B cell (primary cell): Measurements from ENCODE around the gene MAPK9. TPM values are rescaled to one million over a fixed set of nuclear protein-coding genes. Genes with fewer than 3 reads are reported as not detected.

Experiments
- ATAC-seq: fragments of 200-7000 bp; cut with Tn5 transposase; one replicate; pipeline ENCODE4 v1.10.0; 2021; ENCODE audit warnings: low read depth, mild to moderate bottlenecking, moderate number of reproducible peaks, moderate library complexity
- CTCF ChIA-PET: fragments of 350-600 bp; sonication (Branson Sonifier 250); formaldehyde crosslinking; loops from one replicate; lab custom pipeline; 2021; ENCODE audit warnings: antibody characterized with exemption, inconsistent platforms; lab: Charles Lee
- POLR2A ChIA-PET: fragments of 350-600 bp; sonication (Branson Sonifier 250); formaldehyde crosslinking; loops from one replicate; lab custom pipeline; 2021; ENCODE audit warnings: antibody characterized with exemption; lab: Charles Lee
- DNase-seq: peaks from one replicate; pipeline ENCODE4 v3.0.0; 2013
- H2AFZ ChIP-seq: 2 replicates; pipeline ENCODE4 v1.6.1; 2012; ENCODE audit warnings: mild to moderate bottlenecking, low read depth, low read length; ENCODE audit not compliant: insufficient read depth, poor library complexity, severe bottlenecking
- H3K27ac ChIP-seq, 2 donors: 1 replicate in 1 of 2; 2 replicates in 1 of 2; pipeline ENCODE4 v1.5.1; 2012 to 2013; ENCODE audit warnings: low read length in 2 of 2, mild to moderate bottlenecking in 2 of 2, moderate library complexity in 1 of 2
- H3K27me3 ChIP-seq, 4 experiments: fragments of 200-600 bp in 1 of 4; sonication (generic) in 1 of 4; replicated peaks in 1 of 4; 1 replicate in 2 of 4; 2 replicates in 2 of 4; pipeline versions ENCODE4 v1.6.1 to v1.7.0; 2013 to 2016; ENCODE audit warnings: low read length in 3 of 4, mild to moderate bottlenecking in 2 of 4, mixed read lengths in 1 of 4, moderate library complexity in 1 of 4; ENCODE audit not compliant: insufficient read depth in 4 of 4, control insufficient read depth in 3 of 4; ENCODE audit errors: control extremely low read depth in 1 of 4
- H3K36me3 ChIP-seq, 2 experiments: replicated peaks in 1 of 2; 1 replicate in 1 of 2; 2 replicates in 1 of 2; pipeline versions ENCODE4 v1.6.1 to v1.7.1; 2013; ENCODE audit warnings: low read length in 1 of 2; ENCODE audit not compliant: insufficient read depth in 2 of 2, control insufficient read depth in 1 of 2; ENCODE audit errors: control extremely low read depth in 1 of 2, extremely low read depth in 1 of 2
- H3K4me1 ChIP-seq, 2 donors: fragments of 200-600 bp in 1 of 2; sonication (generic) in 1 of 2; 1 replicate in 1 of 2; 2 replicates in 1 of 2; pipeline versions ENCODE4 v1.5.1 to v1.6.1; 2013 to 2017; ENCODE audit warnings: low read length in 2 of 2; ENCODE audit not compliant: control insufficient read depth in 2 of 2, insufficient read depth in 2 of 2
- H3K4me2 ChIP-seq: replicated peaks from 2 replicates; pipeline ENCODE3; 2012; ENCODE audit warnings: mild to moderate bottlenecking, low read depth, low read length; ENCODE audit not compliant: poor library complexity, severe bottlenecking
- H3K4me3 ChIP-seq, 5 experiments: fragments of 200-600 bp in 1 of 5; sonication (generic) in 1 of 5; 1 replicate in 3 of 5; 2 replicates in 2 of 5; pipeline versions ENCODE4 v1.5.1 to v1.7.0; 2011 to 2016; ENCODE audit warnings: low read length in 4 of 5, mild to moderate bottlenecking in 4 of 5, low read depth in 2 of 5, control low read depth in 1 of 5, moderate library complexity in 1 of 5; ENCODE audit not compliant: insufficient read depth in 1 of 5; ENCODE audit errors: control extremely low read depth in 1 of 5, extremely low read depth in 1 of 5
- H3K79me2 ChIP-seq: fragments of 200-600 bp; sonication (generic); one replicate; pipeline ENCODE4 v1.6.0; 2016; ENCODE audit warnings: low read length; ENCODE audit not compliant: control insufficient read depth, insufficient read depth
- H3K9ac ChIP-seq: fragments of 200-600 bp; sonication (generic); 2 replicates; pipeline ENCODE4 v1.6.1; 2017; ENCODE audit warnings: mild to moderate bottlenecking, low read length, moderate library complexity
- H3K9me3 ChIP-seq, 3 donors: one replicate each; pipeline versions ENCODE4 v1.6.1 to v1.7.1; 2013; ENCODE audit warnings: low read length in 2 of 3; ENCODE audit not compliant: control insufficient read depth in 2 of 3, insufficient read depth in 1 of 3; ENCODE audit errors: control extremely low read depth in 1 of 3
- H4K20me1 ChIP-seq: 2 replicates; pipeline ENCODE4 v1.6.0; 2012; ENCODE audit warnings: mild to moderate bottlenecking, low read length; ENCODE audit not compliant: insufficient read depth, control insufficient read depth, poor library complexity, severe bottlenecking
- H3K27ac Mint-ChIP-seq: one replicate; pipeline ENCODE4 v1.8.0; 2021; ENCODE audit warnings: mixed read lengths
- H3K27me3 Mint-ChIP-seq: one replicate; pipeline ENCODE4 v1.8.0; 2021; ENCODE audit warnings: mixed read lengths
- H3K4me1 Mint-ChIP-seq: one replicate; pipeline ENCODE4 v1.8.0; 2021; ENCODE audit warnings: mixed read lengths
- H3K4me3 Mint-ChIP-seq: one replicate; pipeline ENCODE4 v1.8.0; 2021; ENCODE audit warnings: mixed read lengths
- H3K9me3 Mint-ChIP-seq: one replicate; pipeline ENCODE4 v1.8.0; 2022; ENCODE audit warnings: mixed read lengths; ENCODE audit not compliant: insufficient read depth
- CTCF ChIP-seq: fragments of 200-600 bp; IDR thresholded peaks from one replicate; pipeline ENCODE4 v1.8.0; 2022; ENCODE audit warnings: antibody characterized with exemption, mild to moderate bottlenecking
- EZH2 ChIP-seq: IDR thresholded peaks from 2 replicates; pipeline ENCODE4 v1.6.1; 2012; ENCODE audit warnings: borderline replicate concordance, low read depth, mild to moderate bottlenecking, moderate library complexity, low read length; ENCODE audit not compliant: insufficient read depth, poor library complexity, severe bottlenecking
- WGBS: methylation state at CpG from one replicate; pipeline ENCODE4 v1.1.5; 2013; ENCODE audit warnings: missing lambda C conversion rate; ENCODE audit not compliant: insufficient coverage; 5-methylcytosine and 5-hydroxymethylcytosine counted together
- intact Hi-C: fragments of 100-400 bp; cut with micrococcal nuclease; formaldehyde crosslinking; loops from one replicate; pipeline ENCODE4 v1.10.0; 2022
- polyA plus RNA-seq: library from polyadenylated mRNA; depleted of rRNA; stranded (reverse); fragments of >200 nt; gene quantifications from 2 replicates; pipeline ENCODE4 v1.2.3, GENCODE V29; 2012
- total RNA-seq, 2 donors: library from RNA; stranded (reverse); fragments of 120-200 nt in 1 of 2; gene quantifications; 1 replicate in 1 of 2; 2 replicates in 1 of 2; pipeline versions ENCODE4 v1.2.3 to v1.2.4, GENCODE V29; 2013 to 2022

MAPK9 gene
- total and polyA plus RNA-seq, 2 donors (not counting 1 experiment from before 2014, with no cell fraction given), result 19.7 to 40.4 TPM

GRCh38 chr5:180187767-180188166, 104.1 kb downstream of the MAPK9 start:
- no peaks in the 10 kb centered on the region for H3K4me1 ChIP-seq
- H3K27ac ChIP-seq, result no peak overlapping the region
- Mint-ChIP-seq H3K9me3 (no peaks in the 10 kb centered on the region), H3K27me3 (peaks cover 16% of the 10 kb centered on the region), H3K4me3 (no peak overlapping the region), H3K4me1 (no peaks in the 10 kb centered on the region), H3K27ac (no peak overlapping the region)
- DNase-seq (no peak), ATAC-seq (no peak)
- H3K4me3 ChIP-seq, result no peak overlapping the region
- TF ChIP-seq CTCF, result no peak
- no peak for TF ChIP-seq EZH2
- no peak overlapping the region for H2AFZ ChIP-seq
- H4K20me1 ChIP-seq, result no peaks in the 10 kb centered on the region
- H3K79me2 ChIP-seq, result no peaks in the 10 kb centered on the region
- intact Hi-C loops, result no loop called here
- H3K27me3 ChIP-seq, result no peaks in the 10 kb centered on the region
- no peak overlapping the region for H3K4me2 ChIP-seq
- ChIA-PET POLR2A (no interaction called here), CTCF (no interaction called here)
- no peaks in the 10 kb centered on the region for H3K36me3 ChIP-seq
- WGBS, result no CpG with 5 or more reads among the region's 2 CpGs
- H3K9ac ChIP-seq, result no peak overlapping the region
- H3K9me3 ChIP-seq, result peaks cover 0 to 20% (median 3%) of the 10 kb centered on the region in 3 donors

Other genes starting within 250 kb of the MAPK9 start
- 25.8 and 28.4 TPM in 2 replicates for gene RNF130, start 220.3 kb downstream of the MAPK9 start, total RNA-seq
- gene RNF130, start 220.3 kb downstream of the MAPK9 start, polyA plus RNA-seq, result 14.7 and 18.1 TPM in 2 replicates
- not detected in 2 replicates for gene RASGEF1C, start 82.9 kb downstream of the MAPK9 start, total RNA-seq
- not detected in 2 replicates for gene RASGEF1C, start 82.9 kb downstream of the MAPK9 start, polyA plus RNA-seq
- gene GFPT2, start 61.3 kb upstream of the MAPK9 start, total RNA-seq, result 1.6 and 2.8 TPM in 2 replicates
- gene GFPT2, start 61.3 kb upstream of the MAPK9 start, polyA plus RNA-seq, result 0.03 TPM in 1 of 2 replicates, not detected in the other
- gene CNOT6, start 202.3 kb upstream of the MAPK9 start, total RNA-seq, result 31.1 and 31.4 TPM in 2 replicates
- gene CNOT6, start 202.3 kb upstream of the MAPK9 start, polyA plus RNA-seq, result 4.3 and 9.2 TPM in 2 replicates